Tibial nerve (tissue), 3 donors: ENCODE results near the gene TGFA.

ENCODE experiments used
- POLR2A ChIP-seq, 2 donors: fragments of 450-650 bp; IDR thresholded peaks; one replicate each; pipeline ENCODE4 v1.6.1; 2017; ENCODE audit warnings: antibody characterized with exemption in 2 of 2, mild to moderate bottlenecking in 2 of 2, moderate library complexity in 2 of 2
- TF ChIP-seq, protein P1 (sequence below), 5 experiments: fragments of 200-600 bp in 3 of 5; fragments of 450-650 bp in 2 of 5; sonication (generic) in 3 of 5; IDR thresholded peaks; one replicate each; pipeline ENCODE4 v1.5.1; 2016 to 2019; ENCODE audit warnings: antibody characterized with exemption in 5 of 5, mild to moderate bottlenecking in 3 of 5, moderate library complexity in 2 of 5

DNA sequence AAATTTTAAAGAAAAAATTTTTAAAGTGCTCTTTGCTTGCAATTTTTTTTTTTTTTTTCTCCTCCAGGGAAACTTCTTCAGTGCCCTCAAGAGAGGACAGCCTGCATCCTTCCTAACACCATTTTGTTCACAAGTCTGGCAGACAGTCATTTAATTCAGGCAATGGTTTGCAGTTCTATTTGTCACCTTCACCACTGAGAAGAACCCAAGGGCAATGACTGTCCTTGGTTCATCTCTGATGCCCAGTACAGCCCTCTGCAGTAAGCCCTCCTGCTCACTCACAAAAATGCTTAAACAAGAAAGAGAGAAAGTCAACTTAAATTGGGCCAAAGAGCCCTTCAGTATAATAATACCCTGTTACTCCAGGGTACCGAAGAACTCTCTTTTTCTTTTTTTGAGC, 52.4 kb downstream of the TGFA start:
- no peak for TF ChIP-seq POLR2A (IDR thresholded peaks at IDR 0.05)
- TF ChIP-seq, protein P1, sequence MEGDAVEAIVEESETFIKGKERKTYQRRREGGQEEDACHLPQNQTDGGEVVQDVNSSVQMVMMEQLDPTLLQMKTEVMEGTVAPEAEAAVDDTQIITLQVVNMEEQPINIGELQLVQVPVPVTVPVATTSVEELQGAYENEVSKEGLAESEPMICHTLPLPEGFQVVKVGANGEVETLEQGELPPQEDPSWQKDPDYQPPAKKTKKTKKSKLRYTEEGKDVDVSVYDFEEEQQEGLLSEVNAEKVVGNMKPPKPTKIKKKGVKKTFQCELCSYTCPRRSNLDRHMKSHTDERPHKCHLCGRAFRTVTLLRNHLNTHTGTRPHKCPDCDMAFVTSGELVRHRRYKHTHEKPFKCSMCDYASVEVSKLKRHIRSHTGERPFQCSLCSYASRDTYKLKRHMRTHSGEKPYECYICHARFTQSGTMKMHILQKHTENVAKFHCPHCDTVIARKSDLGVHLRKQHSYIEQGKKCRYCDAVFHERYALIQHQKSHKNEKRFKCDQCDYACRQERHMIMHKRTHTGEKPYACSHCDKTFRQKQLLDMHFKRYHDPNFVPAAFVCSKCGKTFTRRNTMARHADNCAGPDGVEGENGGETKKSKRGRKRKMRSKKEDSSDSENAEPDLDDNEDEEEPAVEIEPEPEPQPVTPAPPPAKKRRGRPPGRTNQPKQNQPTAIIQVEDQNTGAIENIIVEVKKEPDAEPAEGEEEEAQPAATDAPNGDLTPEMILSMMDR (IDR thresholded peaks at IDR 0.05): no peak
